PFSK-1 (cell line): ENCODE data around the gene PHAX.

Experiments used
- FOXP2 ChIP-seq: optimal IDR thresholded peaks from 2 replicates; pipeline ENCODE3; 2011; ENCODE audit warnings: borderline replicate concordance, control low read depth, inconsistent platforms; ENCODE audit not compliant: insufficient read depth; ENCODE audit errors: extremely low read length, extremely low read depth
- POLR2AphosphoS5 ChIP-seq: IDR thresholded peaks from 2 replicates; pipeline ENCODE4 v1.6.1; 2012; ENCODE audit warnings: low read depth, mild to moderate bottlenecking, control low read depth, low read length, moderate library complexity
- REST ChIP-seq, 2 experiments: IDR thresholded peaks; 2 replicates each; pipeline versions ENCODE4 v1.6.1 to v1.8.0; 2011 to 2012; ENCODE audit warnings: low read depth in 2 of 2, low read length in 2 of 2, control low read depth in 1 of 2, inconsistent platforms in 1 of 2, mild to moderate bottlenecking in 1 of 2, moderate library complexity in 1 of 2; ENCODE audit not compliant: insufficient read depth in 1 of 2
- SIN3A ChIP-seq: IDR thresholded peaks from 2 replicates; pipeline ENCODE4 v1.6.1; 2012; ENCODE audit warnings: mild to moderate bottlenecking, low read length, moderate library complexity, borderline replicate concordance; ENCODE audit not compliant: insufficient read depth
- TAF1 ChIP-seq: IDR thresholded peaks from 2 replicates; pipeline ENCODE4 v1.6.1; 2012; ENCODE audit warnings: low read length, control low read depth, borderline replicate concordance; ENCODE audit not compliant: insufficient read depth

The PHAX gene

GRCh38 chr5:126610616-126611015 lies 9.9 kb downstream of the PHAX start:
- no peak for TF ChIP-seq REST (IDR thresholded peaks at IDR 0.05; ENCODE audit: insufficient read depth in 1 of 2, low read depth in 2 of 2, low read length in 2 of 2)
- TF ChIP-seq POLR2AphosphoS5: no peak

- TF ChIP-seq POLR2AphosphoS5: no peak
- no peak for TF ChIP-seq FOXP2
- TF ChIP-seq SIN3A: no peak
- no peak for TF ChIP-seq REST (IDR thresholded peaks at IDR 0.05; ENCODE audit: insufficient read depth in 1 of 2, low read depth in 2 of 2, low read length in 2 of 2)
- no peak for TF ChIP-seq TAF1
Measured at GRCh38 chr5:126613941-126614592, 13.3 kb downstream of the PHAX start.

- TF ChIP-seq SIN3A (no peak), FOXP2 (no peak)
Measured at GRCh38 chr5:126615286-126615685, 14.5 kb downstream of the PHAX start.

- no peak for TF ChIP-seq REST (IDR thresholded peaks at IDR 0.05; ENCODE audit: insufficient read depth in 1 of 2, low read depth in 2 of 2, low read length in 2 of 2)
- no peak for TF ChIP-seq SIN3A
- no peak for TF ChIP-seq POLR2AphosphoS5
- no peak for TF ChIP-seq FOXP2
- no peak for TF ChIP-seq TAF1
Measured at GRCh38 chr5:126619781-126620180, 19.0 kb downstream of the PHAX start.

GRCh38 chr5:126624534-126624933 lies 23.8 kb downstream of the PHAX start:
- TF ChIP-seq TAF1: no peak
- no peak for TF ChIP-seq REST (IDR thresholded peaks at IDR 0.05; ENCODE audit: insufficient read depth in 1 of 2, low read depth in 2 of 2, low read length in 2 of 2)
- TF ChIP-seq FOXP2: no peak
- no peak for TF ChIP-seq POLR2AphosphoS5
- TF ChIP-seq SIN3A: no peak
